ENCODE measurements around the gene CDK8. TPM values are rescaled to one million over a fixed set of nuclear protein-coding genes. Genes with fewer than 3 reads are reported as not detected.

CDK8 gene
- polyA plus RNA-seq, 3 donors = 21.5 to 22.7 (median 21.6) TPM

DNA sequence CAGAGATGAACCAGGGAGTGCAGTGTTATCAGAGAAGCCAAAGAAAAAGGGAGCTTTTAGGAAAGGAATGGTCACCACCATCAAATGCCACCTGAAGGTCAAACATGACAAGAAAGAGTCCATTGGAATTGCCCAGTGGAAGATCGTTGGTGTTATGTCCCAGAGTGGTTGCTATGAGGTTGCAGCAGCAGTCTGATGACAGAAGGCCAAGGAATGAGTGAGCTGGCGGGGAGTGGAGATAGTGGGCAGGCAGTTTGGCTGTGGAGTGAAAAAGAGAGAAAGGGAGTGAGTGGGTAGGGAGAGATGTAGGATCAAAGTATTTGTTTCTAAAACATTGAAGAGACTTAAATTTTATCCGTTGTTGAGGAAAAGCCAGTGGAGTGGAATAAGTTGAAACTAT, 186.2 kb downstream of the CDK8 start:
- DNase-seq = no peak

DNA sequence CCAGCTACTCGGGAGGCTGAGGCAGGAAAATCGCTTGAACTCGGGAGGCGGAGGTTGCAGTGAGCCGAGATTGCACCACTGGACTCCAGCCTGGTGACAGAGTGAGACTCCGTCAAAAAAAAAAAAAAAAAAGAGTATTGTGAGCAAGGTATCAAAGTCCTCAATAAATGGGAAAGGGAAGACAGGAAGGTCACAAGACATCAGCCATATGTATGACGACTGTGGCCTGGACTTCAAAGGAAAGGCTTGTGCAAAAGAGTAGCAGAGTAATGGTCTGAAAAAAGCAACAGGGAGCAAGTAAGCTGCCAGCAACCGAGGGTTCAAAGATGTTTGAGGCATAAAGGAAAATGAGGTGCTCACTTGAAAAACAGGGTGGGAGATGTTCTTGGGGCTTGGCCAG, 187.5 kb downstream of the CDK8 start:
- DNase-seq = no peak

DNA sequence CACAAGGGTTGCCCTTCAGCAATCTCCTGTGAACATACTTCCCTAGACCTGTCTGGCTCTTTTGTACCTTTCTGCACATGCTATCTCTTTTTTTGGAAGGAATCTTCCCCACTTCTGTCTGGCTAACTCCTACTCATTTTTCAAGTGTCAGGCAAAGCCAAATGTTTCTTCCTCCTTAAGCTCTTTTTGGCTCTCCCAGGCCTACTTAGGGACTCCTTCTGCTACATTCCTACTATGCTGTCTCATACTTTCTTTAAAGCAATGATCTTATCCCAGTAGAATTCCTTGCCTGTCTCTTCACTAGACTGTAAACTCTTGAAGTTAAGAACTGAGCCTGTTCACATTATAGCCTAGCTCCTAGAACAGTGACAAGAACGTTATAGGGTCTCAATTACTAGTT, 188.6 kb downstream of the CDK8 start:
- no peak for DNase-seq

- DNase-seq = no peak
Measured at GRCh38 chr13:26445092-26445491, 191.2 kb downstream of the CDK8 start.

GRCh38 chr13:26446751-26447150, 192.8 kb downstream of the CDK8 start:
- DNase-seq = no peak

DNA sequence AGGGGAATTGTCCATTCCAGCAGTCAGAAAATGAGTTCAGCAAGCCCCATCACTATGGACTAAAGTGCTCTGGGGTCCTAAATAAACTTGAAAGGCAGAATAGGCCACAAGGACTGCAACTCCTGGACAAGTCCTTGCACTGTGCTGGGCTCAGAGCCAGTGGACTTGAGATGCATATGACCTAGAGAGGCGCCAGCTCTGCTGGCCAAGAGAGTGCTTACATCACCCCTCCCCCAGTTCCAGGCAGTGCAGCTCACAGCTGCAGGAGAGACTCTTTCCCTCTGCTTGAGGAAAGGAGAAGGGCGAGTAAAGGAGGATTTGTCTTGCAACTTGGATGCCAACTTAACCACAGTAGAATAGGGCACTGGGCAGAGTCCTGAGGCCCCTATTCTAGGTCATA, 194.1 kb downstream of the CDK8 start:
- DNase-seq = no peak

- DNase-seq = no peak
Measured at GRCh38 chr13:26449063-26449848, 195.3 kb downstream of the CDK8 start.

Other genes with a start within 250 kb of the CDK8 start
- gene SHISA2, start 202.1 kb upstream of the CDK8 start, polyA plus RNA-seq (ENCODE audit: insufficient read length in 3 of 3) = 10 to 100 TPM; 58.6 to 60.9 (median 60.9) TPM
- 10 to 100 TPM; 30.4 to 37.1 (median 32.8) TPM for gene RNF6, start 31.8 kb upstream of the CDK8 start, polyA plus RNA-seq (ENCODE audit: insufficient read length in 3 of 3)

Data from renal pelvis (tissue), 4 donors.